ENCODE data around the gene INTS2. TPM values are rescaled to one million over a fixed set of nuclear protein-coding genes. Genes with fewer than 3 reads are reported as not detected.

The INTS2 gene
- total RNA-seq, 2 experiments from 2014 or later = 21.7 to 23.0 TPM

Other genes starting within 250 kb of the INTS2 start
- gene BRIP1, start 64.5 kb downstream of the INTS2 start, total RNA-seq = 10 to 100 TPM; 24.3 to 25.9 TPM
- 10 to 100 TPM; 46.9 to 52.9 TPM for gene MED13, start 137.3 kb upstream of the INTS2 start, total RNA-seq

Data from activated CD8-positive, alpha-beta T cell treated with anti-CD3 and anti-CD28 coated beads, Interleukin-2, amount 10 ng/mL, durations not matched to agents 7 days and 5 days (primary cell).